SK-N-SH (cell line): Measurements from ENCODE around the gene SPOCK3. TPM values are rescaled to one million over a fixed set of nuclear protein-coding genes. Genes with fewer than 3 reads are reported as not detected.

ENCODE experiments used
- CTCF ChIA-PET: fragments of 300-600, 350-600 bp; formaldehyde crosslinking; extraction: SDS; loops from one replicate; lab custom pipeline; 2021; lab: Yijun Ruan, JAX
- POLR2A ChIA-PET: fragments of 350-600 bp; sonication (Branson Sonifier 250); formaldehyde crosslinking; extraction: SDS; loops from one replicate; lab custom pipeline; 2020; ENCODE audit warnings: antibody characterized with exemption, inconsistent platforms; lab: Yijun Ruan, JAX
- DNase-seq: peaks from one replicate; pipeline ENCODE4 v3.0.0; 2012
- H2AFZ ChIP-seq: fragments of 200-600 bp; sonication (generic); 2 replicates; pipeline ENCODE4 v1.8.1; 2016; ENCODE audit warnings: antibody characterized with exemption, mild to moderate bottlenecking, low read depth
- H3F3A ChIP-seq: fragments of 200-600 bp; sonication (generic); replicated peaks from 2 replicates; pipeline ENCODE3; 2016; ENCODE audit warnings: antibody characterized with exemption, mild to moderate bottlenecking; ENCODE audit not compliant: insufficient read depth
- H3K27ac ChIP-seq, 2 experiments: fragments of 200-500 bp in 1 of 2; fragments of 200-600 bp in 1 of 2; sonication (Bioruptor generic) in 1 of 2; sonication (generic), shearing (Covaris generic) in 1 of 2; 2 replicates each; pipeline versions ENCODE4 v1.5.1 to v1.6.1; 2014 to 2016; ENCODE audit warnings: low read depth in 2 of 2, inconsistent platforms in 1 of 2, low read length in 1 of 2, mild to moderate bottlenecking in 1 of 2, mixed read lengths in 1 of 2
- H3K27me3 ChIP-seq: fragments of 200-600 bp; sonication (generic), shearing (Covaris generic); 2 replicates; pipeline ENCODE4 v1.6.1; 2016; ENCODE audit warnings: mixed run types; ENCODE audit not compliant: insufficient read depth
- H3K36me3 ChIP-seq, 2 experiments: fragments of 200-500 bp in 1 of 2; fragments of 200-600 bp in 1 of 2; sonication (Bioruptor generic) in 1 of 2; sonication (generic) in 1 of 2; replicated peaks in 1 of 2; 2 replicates each; pipeline versions ENCODE3 to v1.5.1; 2014 to 2016; ENCODE audit warnings: low read length in 1 of 2, mild to moderate bottlenecking in 1 of 2; ENCODE audit not compliant: insufficient read depth in 2 of 2, control insufficient read depth in 1 of 2
- H3K4me1 ChIP-seq, 2 experiments: fragments of 200-500 bp in 1 of 2; fragments of 200-600 bp in 1 of 2; sonication (Bioruptor generic) in 1 of 2; sonication (generic), shearing (Covaris generic) in 1 of 2; 2 replicates each; pipeline versions ENCODE4 v1.5.1 to v1.6.1; 2014 to 2016; ENCODE audit warnings: low read depth in 1 of 2, low read length in 1 of 2, mixed run types in 1 of 2; ENCODE audit not compliant: insufficient read depth in 2 of 2, control insufficient read depth in 1 of 2
- H3K4me2 ChIP-seq: fragments of 200-600 bp; sonication (generic), shearing (Covaris generic); 2 replicates; pipeline ENCODE4 v1.6.1; 2017; ENCODE audit warnings: mixed run types
- H3K4me3 ChIP-seq, 2 experiments: fragments of 200-500 bp in 1 of 2; fragments of 200-600 bp in 1 of 2; sonication (Bioruptor generic) in 1 of 2; sonication (generic), shearing (Covaris generic) in 1 of 2; 2 replicates each; pipeline versions ENCODE4 v1.5.1 to v1.8.1; 2014 to 2016; ENCODE audit warnings: low read depth in 2 of 2, inconsistent platforms in 1 of 2, low read length in 1 of 2, mild to moderate bottlenecking in 1 of 2, mixed read lengths in 1 of 2, moderate library complexity in 1 of 2
- H3K79me2 ChIP-seq: fragments of 200-600 bp; sonication (generic); 2 replicates; pipeline ENCODE4 v1.8.1; 2017; ENCODE audit warnings: mild to moderate bottlenecking; ENCODE audit not compliant: insufficient read depth
- H3K9ac ChIP-seq: fragments of 200-600 bp; sonication (generic); 2 replicates; pipeline ENCODE4 v1.6.1; 2017; ENCODE audit warnings: mixed run types
- H3K9me2 ChIP-seq: fragments of 200-600 bp; sonication (generic); 2 replicates; pipeline ENCODE4 v1.6.1; 2017; ENCODE audit warnings: mixed run types
- H3K9me3 ChIP-seq: fragments of 200-600 bp; sonication (generic); 2 replicates; pipeline ENCODE4 v1.6.1; 2017; ENCODE audit warnings: mixed run types, mild to moderate bottlenecking, moderate library complexity
- H4K20me1 ChIP-seq: fragments of 200-600 bp; sonication (generic); 2 replicates; pipeline ENCODE4 v1.6.1; 2017; ENCODE audit warnings: mild to moderate bottlenecking, mixed run types; ENCODE audit not compliant: insufficient read depth
- CHD2 ChIP-seq: fragments of 150-350 bp; IDR thresholded peaks from 2 replicates; pipeline ENCODE4 v1.6.1; 2018; ENCODE audit warnings: low read length; ENCODE audit not compliant: partially characterized antibody
- ELF1 ChIP-seq: IDR thresholded peaks from 2 replicates; pipeline ENCODE4 v1.4.0; 2012
- FOSL2 ChIP-seq: IDR thresholded peaks from 2 replicates; pipeline ENCODE4 v1.4.0; 2012; ENCODE audit warnings: low read depth, mild to moderate bottlenecking, moderate library complexity, borderline replicate concordance
- GATA2 ChIP-seq: sonication (generic); formaldehyde crosslinking; IDR thresholded peaks from 2 replicates; pipeline ENCODE4 v1.5.0; 2020; ENCODE audit warnings: mild to moderate bottlenecking, missing genetic modification reagents
- JUND ChIP-seq: IDR thresholded peaks from 2 replicates; pipeline ENCODE4 v1.4.0; 2012
- MEF2A ChIP-seq: IDR thresholded peaks from 2 replicates; pipeline ENCODE4 v1.4.0; 2012; ENCODE audit warnings: low read depth, borderline replicate concordance
- POLR2AphosphoS5 ChIP-seq: IDR thresholded peaks from 2 replicates; pipeline ENCODE4 v1.6.1; 2012; ENCODE audit warnings: low read depth, low read length
- RCOR1 ChIP-seq: fragments of 150-350 bp; IDR thresholded peaks from 2 replicates; pipeline ENCODE4 v1.6.1; 2017; ENCODE audit warnings: antibody characterized with exemption, low read length
- RFX5 ChIP-seq: IDR thresholded peaks from 2 replicates; pipeline ENCODE4 v1.6.1; 2012; ENCODE audit warnings: mild to moderate bottlenecking, improper control_type of control experiment, low read length
- TAF1 ChIP-seq: IDR thresholded peaks from 2 replicates; pipeline ENCODE4 v1.6.1; 2012; ENCODE audit warnings: low read depth, mild to moderate bottlenecking, low read length, moderate library complexity, borderline replicate concordance
- TCF12 ChIP-seq: IDR thresholded peaks from 2 replicates; pipeline ENCODE4 v1.4.0; 2012
- WGBS: methylation state at CpG from one replicate; pipeline ENCODE4 v1.1.6; 2017; ENCODE audit warnings: low lambda C conversion rate; 5-methylcytosine and 5-hydroxymethylcytosine counted together
- polyA plus RNA-seq, 3 experiments: library from polyadenylated mRNA; depleted of rRNA; stranded (reverse); fragments of >200 nt; gene quantifications; 2 replicates each; pipeline ENCODE4 v1.2.3, GENCODE V29; 2012
- TF ChIP-seq, protein P1 (sequence below): fragments of 150-350 bp; IDR thresholded peaks from 2 replicates; pipeline ENCODE4 v1.6.1; 2017; ENCODE audit warnings: antibody characterized with exemption, low read length, low read depth, borderline replicate concordance
- TF ChIP-seq, protein P2 (sequence below): fragments of 200-600 bp; sonication (generic); IDR thresholded peaks from 2 replicates; pipeline ENCODE4 v1.6.1; 2017; ENCODE audit warnings: antibody characterized with exemption, mild to moderate bottlenecking, moderate library complexity
- TF ChIP-seq, protein P3 (sequence below): IDR thresholded peaks from 2 replicates; pipeline ENCODE4 v1.4.0; 2012; ENCODE audit warnings: low read depth, borderline replicate concordance

SPOCK3 gene
- polyA plus RNA-seq, 1 of the 3 experiments (the other 2 are of a cell fraction): not detected

DNA sequence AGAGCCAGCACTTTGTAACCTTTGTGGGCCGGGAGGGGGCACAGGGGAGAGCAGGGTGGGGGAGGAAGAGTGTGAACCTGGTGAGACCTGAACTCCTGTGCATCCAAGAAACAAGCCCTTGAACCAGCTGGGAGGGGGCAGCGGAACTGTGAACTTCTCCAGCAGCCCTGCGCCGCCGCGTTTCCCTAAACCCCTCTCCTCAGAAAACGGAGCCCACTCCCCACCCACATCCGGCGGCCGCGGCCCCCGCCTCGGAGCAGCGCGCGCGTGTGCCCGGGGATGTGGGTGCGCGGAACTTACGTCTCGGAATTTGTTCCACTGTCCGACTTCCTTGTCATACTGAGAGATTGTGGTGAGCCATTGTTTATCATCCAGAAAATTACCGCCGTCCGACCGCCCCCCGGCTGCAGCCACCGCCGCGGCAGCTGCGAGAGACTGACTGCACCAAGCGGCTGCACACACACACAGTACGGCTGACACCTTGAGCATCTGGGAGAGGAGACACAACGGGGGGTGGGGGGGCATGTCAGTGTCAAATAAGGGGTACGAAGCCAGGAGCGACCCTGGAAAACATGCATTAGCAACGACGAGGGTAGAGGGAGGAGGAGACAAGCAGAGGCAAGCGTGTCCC is 494 bp downstream of the SPOCK3 start:
- Histone ChIP-seq H3K4me3 (peak overlapping the region; percentile 40 to 65), H3K4me2 (peak overlapping the region; percentile 89), H2AFZ (peak overlapping the region; percentile 74), H3K9me2 (no peaks in the 10 kb centered on the region), H3K27ac (no peak overlapping the region), H3K4me1 (peaks cover 0 to 11% of the 10 kb centered on the region in 2 experiments; a peak in 1 of 4 replicates), H3F3A (no peaks in the 10 kb centered on the region), H3K9ac (no peak overlapping the region), H3K27me3 (peaks cover 25% of the 10 kb centered on the region), H4K20me1 (no peaks in the 10 kb centered on the region), H3K36me3 (no peaks in the 10 kb centered on the region), H3K9me3 (no peaks in the 10 kb centered on the region), H3K79me2 (no peaks in the 10 kb centered on the region)
- peak; percentile 51 for DNase-seq
- CTCF ChIA-PET: no interaction called here
- TF ChIP-seq, protein P1, sequence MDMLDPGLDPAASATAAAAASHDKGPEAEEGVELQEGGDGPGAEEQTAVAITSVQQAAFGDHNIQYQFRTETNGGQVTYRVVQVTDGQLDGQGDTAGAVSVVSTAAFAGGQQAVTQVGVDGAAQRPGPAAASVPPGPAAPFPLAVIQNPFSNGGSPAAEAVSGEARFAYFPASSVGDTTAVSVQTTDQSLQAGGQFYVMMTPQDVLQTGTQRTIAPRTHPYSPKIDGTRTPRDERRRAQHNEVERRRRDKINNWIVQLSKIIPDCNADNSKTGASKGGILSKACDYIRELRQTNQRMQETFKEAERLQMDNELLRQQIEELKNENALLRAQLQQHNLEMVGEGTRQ: no peak
- TF ChIP-seq TCF12: no peak
- no peak for TF ChIP-seq FOSL2
- TF ChIP-seq RFX5: no peak
- TF ChIP-seq ELF1: no peak
- TF ChIP-seq POLR2AphosphoS5: no peak
- TF ChIP-seq, protein P2, sequence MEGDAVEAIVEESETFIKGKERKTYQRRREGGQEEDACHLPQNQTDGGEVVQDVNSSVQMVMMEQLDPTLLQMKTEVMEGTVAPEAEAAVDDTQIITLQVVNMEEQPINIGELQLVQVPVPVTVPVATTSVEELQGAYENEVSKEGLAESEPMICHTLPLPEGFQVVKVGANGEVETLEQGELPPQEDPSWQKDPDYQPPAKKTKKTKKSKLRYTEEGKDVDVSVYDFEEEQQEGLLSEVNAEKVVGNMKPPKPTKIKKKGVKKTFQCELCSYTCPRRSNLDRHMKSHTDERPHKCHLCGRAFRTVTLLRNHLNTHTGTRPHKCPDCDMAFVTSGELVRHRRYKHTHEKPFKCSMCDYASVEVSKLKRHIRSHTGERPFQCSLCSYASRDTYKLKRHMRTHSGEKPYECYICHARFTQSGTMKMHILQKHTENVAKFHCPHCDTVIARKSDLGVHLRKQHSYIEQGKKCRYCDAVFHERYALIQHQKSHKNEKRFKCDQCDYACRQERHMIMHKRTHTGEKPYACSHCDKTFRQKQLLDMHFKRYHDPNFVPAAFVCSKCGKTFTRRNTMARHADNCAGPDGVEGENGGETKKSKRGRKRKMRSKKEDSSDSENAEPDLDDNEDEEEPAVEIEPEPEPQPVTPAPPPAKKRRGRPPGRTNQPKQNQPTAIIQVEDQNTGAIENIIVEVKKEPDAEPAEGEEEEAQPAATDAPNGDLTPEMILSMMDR: no peak
- TF ChIP-seq MEF2A: no peak
- TF ChIP-seq, protein P3, sequence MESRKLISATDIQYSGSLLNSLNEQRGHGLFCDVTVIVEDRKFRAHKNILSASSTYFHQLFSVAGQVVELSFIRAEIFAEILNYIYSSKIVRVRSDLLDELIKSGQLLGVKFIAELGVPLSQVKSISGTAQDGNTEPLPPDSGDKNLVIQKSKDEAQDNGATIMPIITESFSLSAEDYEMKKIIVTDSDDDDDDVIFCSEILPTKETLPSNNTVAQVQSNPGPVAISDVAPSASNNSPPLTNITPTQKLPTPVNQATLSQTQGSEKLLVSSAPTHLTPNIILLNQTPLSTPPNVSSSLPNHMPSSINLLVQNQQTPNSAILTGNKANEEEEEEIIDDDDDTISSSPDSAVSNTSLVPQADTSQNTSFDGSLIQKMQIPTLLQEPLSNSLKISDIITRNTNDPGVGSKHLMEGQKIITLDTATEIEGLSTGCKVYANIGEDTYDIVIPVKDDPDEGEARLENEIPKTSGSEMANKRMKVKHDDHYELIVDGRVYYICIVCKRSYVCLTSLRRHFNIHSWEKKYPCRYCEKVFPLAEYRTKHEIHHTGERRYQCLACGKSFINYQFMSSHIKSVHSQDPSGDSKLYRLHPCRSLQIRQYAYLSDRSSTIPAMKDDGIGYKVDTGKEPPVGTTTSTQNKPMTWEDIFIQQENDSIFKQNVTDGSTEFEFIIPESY: no peak
- no peak for TF ChIP-seq RCOR1
- TF ChIP-seq TAF1: no peak
- no peak for TF ChIP-seq JUND
- no peak for TF ChIP-seq CHD2
- no peak for TF ChIP-seq GATA2
- POLR2A ChIA-PET: no interaction called here
- under 1% methylated on average over 25 of the region's 40 CpGs for WGBS
